Measurements from ENCODE around the gene DENND11.

The DENND11 gene

GRCh38 chr7:141663081-141663849 is 38.7 kb downstream of the DENND11 start:
- no peaks in the 10 kb centered on the region for H3K4me1 ChIP-seq
- no peak overlapping the region for H3K4me3 ChIP-seq
- in situ Hi-C loops (cut with MboI; ENCODE audit: low sequenced_read_pairs): no loop called here
- no peak for DNase-seq (ENCODE audit: low spot score in 2 of 2)
- H3K27me3 ChIP-seq (ENCODE audit: low read depth): no peaks in the 10 kb centered on the region
- peaks cover 7% of the 10 kb centered on the region for H3K36me3 ChIP-seq (replicated peaks)
- H3K9me3 ChIP-seq: no peaks in the 10 kb centered on the region

- no peaks in the 10 kb centered on the region for H3K9me3 ChIP-seq
- no peaks in the 10 kb centered on the region for H3K27me3 ChIP-seq (ENCODE audit: low read depth)
- DNase-seq (ENCODE audit: low spot score in 2 of 2): no peak
- no peak overlapping the region for H3K4me3 ChIP-seq
- in situ Hi-C loops (cut with MboI; ENCODE audit: low sequenced_read_pairs): no loop called here
- H3K4me1 ChIP-seq: no peaks in the 10 kb centered on the region
- peaks cover 14% of the 10 kb centered on the region for H3K36me3 ChIP-seq (replicated peaks)
Observed at GRCh38 chr7:141660259-141660658, 41.7 kb downstream of the DENND11 start.

GRCh38 chr7:141659501-141659900 is 42.5 kb downstream of the DENND11 start:
- Histone ChIP-seq H3K27me3 (ENCODE audit: low read depth) (no peaks in the 10 kb centered on the region), H3K4me3 (no peak overlapping the region), H3K4me1 (no peaks in the 10 kb centered on the region), H3K36me3 (replicated peaks) (peaks cover 20% of the 10 kb centered on the region), H3K9me3 (no peaks in the 10 kb centered on the region)
- DNase-seq (ENCODE audit: low spot score in 2 of 2): no peak
- in situ Hi-C loops (cut with MboI; ENCODE audit: low sequenced_read_pairs): no loop called here

- H3K36me3 ChIP-seq (replicated peaks): peaks cover 20% of the 10 kb centered on the region
- no peaks in the 10 kb centered on the region for H3K9me3 ChIP-seq
- peaks cover 6% of the 10 kb centered on the region for H3K4me1 ChIP-seq
- peak; percentile 57 to 77 for DNase-seq (ENCODE audit: low spot score in 2 of 2)
- H3K27me3 ChIP-seq (ENCODE audit: low read depth): no peaks in the 10 kb centered on the region
- in situ Hi-C loops (cut with MboI; ENCODE audit: low sequenced_read_pairs): no loop called here
- no peak overlapping the region for H3K4me3 ChIP-seq
Observed at GRCh38 chr7:141654551-141654950, 47.4 kb downstream of the DENND11 start.

- in situ Hi-C loops (cut with MboI; ENCODE audit: low sequenced_read_pairs): no loop called here
Observed at GRCh38 chr7:141652691-141653090, 49.3 kb downstream of the DENND11 start.

More at GRCh38 chr7:141652691-141653090, 49.3 kb downstream of the DENND11 start:
- no peaks in the 10 kb centered on the region for H3K9me3 ChIP-seq
- no peaks in the 10 kb centered on the region for H3K27me3 ChIP-seq (ENCODE audit: low read depth)
- peaks cover 20% of the 10 kb centered on the region for H3K36me3 ChIP-seq (replicated peaks)
- DNase-seq (ENCODE audit: low spot score in 2 of 2): no peak
- peaks cover 10% of the 10 kb centered on the region for H3K4me1 ChIP-seq
- no peak overlapping the region for H3K4me3 ChIP-seq

Measured in HAP-1 (cell line).